Dermis microvascular lymphatic vessel endothelial cell (primary cell): ENCODE data around the gene FBLN2. TPM values are rescaled to one million over a fixed set of nuclear protein-coding genes. Genes with fewer than 3 reads are reported as not detected.

Experiments
- DNase-seq, 2 donors: peaks; one replicate each; pipeline versions ENCODE4 v3.0.0 to v3.0.0-alpha.2; 2010; ENCODE audit warnings: low read depth in 2 of 2
- total RNA-seq: library from RNA; depleted of rRNA; stranded (reverse); fragments of >200 nt; gene quantifications from 2 replicates; pipeline ENCODE4 v1.2.1, GENCODE V29; 2014

The FBLN2 gene
- total RNA-seq, 1 donor from 2014 or later: 2.7 TPM

DNA sequence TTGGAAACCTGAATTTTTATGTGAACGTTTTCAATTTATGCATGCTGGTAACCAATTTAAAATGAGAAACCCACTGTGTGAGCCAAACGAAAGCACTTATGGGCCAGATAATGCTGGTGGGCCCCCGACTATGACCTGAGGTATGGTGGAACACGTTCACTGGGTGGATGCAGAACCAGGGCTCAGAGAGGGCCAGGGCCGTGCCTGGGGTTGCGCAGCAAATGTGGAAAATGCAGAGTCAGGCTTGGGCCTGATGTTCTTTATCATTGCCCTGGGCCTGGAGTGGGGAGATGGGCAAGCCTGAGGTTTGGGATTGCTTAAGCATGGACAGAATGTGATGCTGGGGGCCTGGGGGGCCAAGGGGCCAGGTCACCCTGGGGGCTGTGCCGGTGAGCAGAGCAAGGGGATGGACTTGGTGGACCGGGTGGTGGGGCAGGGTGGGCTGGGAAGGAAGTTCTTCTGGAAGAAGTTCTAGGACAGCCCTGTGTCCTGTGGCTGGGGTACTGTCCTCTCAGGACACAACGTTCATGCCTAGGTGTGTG lies 17.9 kb downstream of the FBLN2 start:
- no peak for DNase-seq

DNA sequence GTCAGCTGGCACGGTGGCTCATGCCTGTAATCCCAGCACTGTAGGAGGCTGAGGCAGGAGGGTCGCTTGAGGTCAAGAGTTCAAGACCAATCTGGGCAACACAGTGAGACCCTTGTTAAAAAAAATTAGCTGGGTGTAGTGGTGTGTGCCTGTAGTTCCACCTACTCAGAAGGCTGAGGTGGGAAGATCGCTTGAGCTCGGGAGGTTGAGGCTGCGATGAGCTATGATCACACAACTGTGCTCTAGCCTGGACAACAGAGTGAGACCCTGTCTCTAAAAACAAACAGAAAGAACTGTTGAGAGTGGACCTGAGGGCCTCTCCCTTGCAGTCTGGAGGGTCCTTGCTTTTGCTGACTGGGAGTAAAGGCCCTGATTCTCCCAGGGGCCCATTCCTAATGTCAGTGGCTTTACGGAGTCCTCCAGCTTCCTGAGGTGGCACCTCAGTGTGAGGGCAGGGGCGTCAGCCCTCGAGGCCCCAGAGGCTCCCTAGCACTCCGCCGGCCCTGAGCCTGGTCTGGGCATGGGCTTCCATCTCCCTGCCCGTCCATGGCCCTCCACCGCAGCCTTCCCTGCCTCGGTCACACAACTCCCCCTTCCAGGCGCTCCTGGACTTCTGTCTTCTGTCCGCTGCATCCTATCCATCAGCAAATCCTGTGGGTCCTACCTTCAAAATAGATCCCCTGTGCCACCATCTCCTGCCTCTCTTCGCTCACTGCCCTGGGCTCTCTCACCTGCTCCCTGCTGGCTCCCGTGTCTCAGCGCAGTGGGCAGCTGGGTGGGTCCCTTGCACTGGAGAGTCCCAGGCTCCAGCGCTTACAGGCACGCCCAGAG lies 19.0 kb downstream of the FBLN2 start:
- no peak for DNase-seq

DNA sequence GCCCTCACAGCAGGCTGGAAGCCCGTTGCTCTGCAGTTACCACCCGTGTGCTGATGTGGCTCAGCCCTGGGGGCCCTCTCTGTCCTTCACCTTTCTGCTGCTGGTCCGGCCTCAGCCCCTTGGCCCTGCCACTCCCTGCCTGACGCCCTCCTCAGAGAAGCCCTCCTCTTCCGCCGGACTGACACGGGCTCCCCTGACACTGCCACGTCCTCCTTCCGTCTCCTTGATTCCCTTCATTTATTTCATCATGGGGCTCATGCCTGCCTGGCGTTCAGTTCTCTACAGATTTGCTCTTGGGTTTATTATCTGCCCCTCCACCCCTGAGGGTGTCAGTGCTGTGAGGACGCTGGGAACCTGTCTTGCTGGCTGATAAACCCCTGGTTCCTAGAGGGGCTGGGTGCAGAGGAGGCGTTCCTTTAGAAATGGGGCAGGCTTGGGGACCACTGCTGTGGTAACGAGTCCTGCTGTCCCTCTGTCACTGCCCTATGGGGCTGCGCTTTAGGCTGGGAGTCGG lies 19.6 kb downstream of the FBLN2 start:
- no peak for DNase-seq

DNA sequence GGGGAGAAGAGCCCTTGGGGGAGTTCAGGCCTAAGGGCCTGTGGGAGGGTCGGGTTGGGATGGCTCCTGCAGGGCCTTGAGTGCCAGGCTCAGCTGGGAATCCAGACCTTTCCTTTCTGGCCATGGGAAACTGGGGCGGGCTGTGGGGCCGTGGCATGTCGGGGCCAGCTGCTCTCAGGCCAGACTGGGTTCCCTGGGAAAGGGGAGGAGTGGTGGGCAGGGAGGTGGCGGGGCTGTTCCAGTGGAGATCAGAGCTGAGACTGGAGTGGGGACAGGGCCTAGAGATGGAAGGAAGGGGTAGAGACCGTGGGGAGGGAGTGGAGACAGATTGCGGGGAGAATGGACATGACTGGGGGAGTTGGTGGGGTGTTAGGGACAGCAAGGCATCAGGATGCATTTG lies 20.3 kb downstream of the FBLN2 start:
- DNase-seq: no peak

DNA sequence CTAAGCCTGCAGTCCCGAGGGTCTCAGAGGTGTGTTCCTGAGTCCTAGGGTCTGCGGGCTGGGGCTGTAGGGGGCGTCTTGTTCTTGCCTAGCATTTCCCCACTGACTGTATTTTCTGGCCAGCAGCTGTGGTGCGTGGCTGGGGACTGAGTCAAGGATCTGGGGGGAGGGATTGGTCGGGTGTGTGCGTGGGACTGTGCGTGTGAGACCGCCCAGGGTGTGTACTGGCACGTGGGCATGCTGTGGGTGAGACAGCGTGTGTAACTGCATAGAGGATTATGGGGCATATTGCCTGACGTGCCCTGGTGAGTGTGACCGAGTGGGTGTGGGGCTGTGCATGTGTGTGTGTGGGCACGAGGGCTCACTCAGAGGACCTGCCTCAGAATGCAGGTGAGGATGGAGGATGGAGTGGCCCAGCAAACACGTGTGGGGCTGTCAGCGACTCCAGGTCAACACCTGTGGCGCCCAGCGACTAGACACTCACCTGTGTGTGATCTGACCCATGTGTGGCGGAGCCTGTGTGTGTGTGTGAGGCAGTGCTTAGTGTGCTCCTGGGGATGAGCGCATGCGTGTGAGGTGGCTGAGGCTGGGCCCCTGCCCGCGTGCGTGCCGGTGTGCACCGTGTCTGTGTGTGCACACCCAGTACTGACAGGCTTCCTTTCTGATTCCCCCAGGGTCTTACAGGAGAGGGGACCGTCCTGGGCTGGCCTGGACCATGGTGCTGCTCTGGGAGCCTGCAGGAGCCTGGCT lies 20.9 kb downstream of the FBLN2 start:
- DNase-seq: no peak

DNA sequence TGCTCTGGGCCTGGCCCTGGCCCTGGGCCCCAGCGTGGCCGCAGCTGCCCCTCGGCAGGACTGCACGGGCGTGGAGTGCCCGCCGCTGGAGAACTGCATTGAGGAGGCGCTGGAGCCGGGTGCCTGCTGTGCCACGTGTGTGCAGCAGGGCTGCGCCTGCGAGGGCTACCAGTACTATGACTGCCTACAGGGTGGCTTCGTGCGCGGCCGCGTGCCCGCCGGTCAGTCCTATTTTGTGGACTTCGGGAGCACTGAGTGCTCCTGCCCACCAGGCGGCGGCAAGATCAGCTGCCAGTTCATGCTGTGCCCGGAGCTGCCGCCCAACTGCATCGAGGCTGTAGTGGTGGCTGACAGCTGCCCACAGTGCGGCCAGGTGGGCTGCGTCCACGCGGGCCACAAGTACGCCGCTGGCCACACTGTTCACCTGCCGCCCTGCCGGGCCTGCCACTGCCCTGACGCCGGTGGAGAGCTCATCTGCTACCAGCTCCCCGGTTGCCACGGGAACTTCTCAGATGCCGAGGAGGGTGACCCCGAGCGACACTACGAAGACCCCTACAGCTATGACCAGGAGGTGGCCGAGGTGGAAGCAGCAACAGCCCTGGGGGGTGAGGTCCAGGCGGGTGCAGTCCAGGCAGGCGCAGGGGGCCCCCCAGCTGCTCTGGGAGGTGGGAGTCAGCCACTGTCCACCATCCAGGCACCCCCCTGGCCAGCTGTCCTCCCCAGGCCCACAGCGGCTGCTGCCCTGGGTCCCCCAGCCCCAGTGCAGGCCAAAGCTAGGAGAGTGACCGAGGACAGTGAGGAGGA lies 21.7 kb downstream of the FBLN2 start:
- DNase-seq: no peak

DNA sequence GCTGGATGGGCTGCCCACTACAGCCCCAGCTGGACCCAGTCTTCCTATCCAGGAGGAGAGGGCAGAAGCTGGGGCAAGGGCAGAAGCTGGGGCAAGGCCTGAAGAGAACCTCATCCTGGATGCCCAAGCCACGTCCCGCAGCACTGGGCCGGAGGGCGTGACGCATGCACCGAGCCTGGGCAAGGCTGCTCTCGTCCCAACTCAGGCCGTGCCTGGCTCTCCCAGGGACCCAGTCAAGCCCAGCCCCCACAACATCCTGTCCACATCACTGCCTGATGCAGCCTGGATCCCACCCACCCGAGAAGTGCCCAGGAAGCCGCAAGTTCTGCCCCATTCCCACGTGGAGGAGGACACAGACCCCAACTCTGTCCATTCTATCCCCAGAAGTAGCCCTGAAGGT lies 22.3 kb downstream of the FBLN2 start:
- no peak for DNase-seq

DNA sequence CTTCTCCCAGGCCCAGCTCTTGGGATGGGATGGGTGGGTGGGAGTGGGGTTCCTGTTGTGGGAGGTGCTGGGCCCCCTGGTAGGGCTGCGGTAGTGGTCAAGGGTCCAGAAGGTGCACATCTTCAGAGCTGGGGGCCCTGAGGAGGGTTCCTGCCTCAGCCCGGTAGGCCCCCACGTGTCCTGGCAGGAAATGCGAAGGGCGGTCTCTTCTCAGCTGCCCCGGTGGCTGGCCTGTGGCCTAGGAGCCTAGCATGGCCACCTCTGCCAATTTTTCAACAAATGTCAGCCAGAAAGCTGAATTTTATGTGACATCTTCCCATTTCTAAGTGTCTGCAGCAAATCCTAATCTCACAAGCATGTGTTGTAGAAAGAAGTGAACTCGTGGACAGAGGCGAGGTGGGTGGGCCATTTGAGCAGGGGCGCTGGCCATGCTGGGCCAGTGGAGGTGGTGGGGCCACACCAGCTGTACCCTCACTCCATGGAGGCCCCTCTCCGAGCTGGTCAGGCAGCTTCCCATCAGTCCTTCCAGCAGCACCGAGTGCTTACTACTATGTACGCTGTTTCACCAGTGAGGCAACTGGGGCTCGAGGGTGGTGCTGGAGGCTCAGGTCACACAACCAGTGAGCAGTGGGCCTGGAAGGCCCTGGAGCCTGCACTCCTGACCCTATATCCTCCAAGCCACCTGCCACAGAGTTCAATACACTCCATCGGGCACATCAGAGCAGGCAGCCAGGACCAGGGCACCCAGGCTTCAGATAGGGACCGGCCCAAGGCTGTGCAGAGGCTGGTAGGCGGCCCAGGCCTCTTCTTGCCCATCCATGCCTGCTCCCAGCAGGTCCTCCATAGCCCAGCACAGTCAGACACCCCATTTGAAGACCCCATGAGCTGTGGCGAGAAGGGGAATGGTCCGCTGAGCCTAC lies 23.2 kb downstream of the FBLN2 start:
- DNase-seq: no peak

DNA sequence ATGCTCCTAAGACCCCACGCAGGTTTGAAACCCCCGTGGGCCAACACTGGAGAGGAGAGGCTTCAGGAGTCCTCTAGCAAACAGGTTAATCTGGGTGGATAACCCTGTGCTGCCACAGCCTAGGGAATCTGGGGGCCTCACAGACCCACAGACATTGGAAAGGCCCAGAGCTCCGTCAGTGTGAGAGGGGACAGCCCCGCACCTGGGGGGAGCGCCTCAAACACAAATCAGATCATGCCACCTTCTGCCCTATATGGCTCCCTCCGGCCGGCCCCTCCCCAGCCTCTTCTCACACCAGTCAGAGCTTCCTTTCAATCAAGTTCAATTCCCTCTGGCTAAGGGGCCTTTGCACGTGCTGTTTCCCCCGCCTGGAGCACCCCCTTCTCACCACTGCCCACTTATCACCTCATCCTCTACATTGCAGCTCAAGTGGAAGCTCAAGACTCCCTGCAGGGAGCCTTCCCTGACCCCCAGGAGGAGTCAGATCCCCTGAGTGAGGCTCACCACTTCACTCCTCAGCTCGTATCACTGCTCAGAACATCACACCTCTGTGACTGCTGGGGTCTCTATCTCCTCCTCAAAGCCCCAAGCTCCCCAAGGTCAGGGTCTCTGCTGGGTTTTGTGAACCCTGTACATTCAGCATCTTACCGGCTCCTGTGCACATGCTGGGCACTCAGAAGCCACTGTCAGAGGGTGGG lies 24.1 kb downstream of the FBLN2 start:
- DNase-seq: no peak

DNA sequence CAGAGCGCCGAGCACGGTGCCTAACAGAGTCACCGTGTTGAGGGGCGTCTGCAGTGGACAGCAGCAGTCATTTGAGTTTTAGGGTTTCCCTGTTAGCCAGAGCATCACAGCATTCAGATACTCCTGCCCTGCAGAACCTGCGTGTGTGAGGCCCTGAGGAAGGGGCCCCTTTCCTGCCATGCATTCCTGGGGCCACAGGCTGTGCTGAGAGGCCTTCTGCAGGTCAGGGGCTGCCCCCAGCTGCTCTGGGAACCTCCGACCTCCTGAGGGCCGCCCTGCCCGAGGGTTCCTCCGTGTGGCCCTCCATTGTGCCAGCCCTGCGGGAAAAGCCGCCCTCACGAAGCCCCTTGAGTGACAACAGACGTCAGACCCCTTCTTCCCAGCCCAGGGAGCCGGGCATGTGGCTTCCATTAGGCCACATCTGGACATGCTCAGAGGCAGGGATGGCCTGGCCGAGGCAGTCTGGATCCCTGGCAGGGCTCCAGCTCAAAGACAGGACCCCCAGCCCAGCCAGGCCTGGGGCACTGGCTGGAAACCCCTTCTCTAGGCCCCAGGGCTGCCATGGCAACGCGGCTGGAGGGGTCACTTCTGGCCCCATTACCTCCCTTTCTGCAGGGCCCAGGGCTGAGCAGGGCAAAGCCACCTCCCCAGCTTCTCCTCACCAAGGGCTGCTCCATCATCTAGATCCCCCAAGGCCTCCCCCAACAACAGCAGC lies 25.3 kb downstream of the FBLN2 start:
- no peak for DNase-seq

DNA sequence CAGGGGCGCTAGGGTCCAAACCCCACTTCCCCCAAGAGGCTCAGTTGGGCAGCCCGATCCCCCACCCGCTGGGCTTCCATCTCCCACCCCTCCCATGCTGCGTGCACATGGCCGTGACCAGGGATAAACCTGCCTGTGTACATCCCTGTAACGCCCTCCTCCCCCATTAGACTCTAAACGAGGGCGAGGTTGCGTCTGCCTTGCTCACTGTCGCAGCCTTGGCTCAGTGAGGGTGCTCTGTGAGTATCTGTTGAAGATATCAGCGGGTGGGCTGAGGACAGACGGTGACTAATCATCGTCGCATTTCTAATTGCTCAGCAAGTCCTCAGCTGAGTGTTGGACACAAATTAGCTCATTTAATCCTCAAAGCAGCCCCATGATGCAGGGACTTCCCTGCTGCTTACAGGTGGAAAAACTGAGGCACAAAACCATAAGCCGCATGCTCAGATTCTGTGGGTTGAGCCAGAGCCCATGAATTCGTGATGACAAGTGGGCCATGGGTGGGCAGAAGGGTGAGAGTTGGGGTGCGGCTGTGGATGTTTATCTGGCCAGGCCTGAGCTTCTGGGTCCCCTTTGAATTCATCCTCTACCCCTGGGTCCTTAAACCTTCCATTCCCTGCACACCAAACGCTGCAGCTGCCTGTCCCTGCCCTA lies 26.0 kb downstream of the FBLN2 start:
- DNase-seq: no peak

DNA sequence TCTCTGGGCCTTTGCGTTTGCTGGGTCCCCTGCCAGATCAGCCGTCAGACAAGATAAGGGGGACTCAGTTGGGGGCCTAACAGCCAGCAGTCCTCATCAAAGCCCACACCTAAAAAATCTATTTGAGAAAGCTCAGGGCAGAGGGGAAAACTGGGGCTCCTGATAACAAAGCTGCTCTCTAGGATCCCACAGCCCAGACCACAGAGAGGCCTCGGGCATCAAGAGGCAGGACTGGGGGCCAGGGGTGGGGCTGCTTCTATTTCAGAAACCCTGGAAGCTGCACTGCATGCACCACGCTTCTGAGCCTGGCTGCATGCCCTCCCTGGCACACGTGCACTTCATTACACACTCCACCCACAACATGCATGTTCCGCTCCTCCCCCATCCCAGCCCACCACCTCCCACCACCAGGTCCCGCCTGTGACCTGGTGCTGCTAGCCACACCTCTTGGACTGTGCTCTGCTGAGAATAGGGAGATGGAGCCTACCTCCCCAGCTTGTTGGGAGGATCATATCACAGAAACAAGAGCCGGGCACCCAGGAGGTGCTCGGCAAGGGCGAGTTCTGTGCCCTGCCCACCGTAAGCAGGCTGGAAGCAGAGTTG lies 26.6 kb downstream of the FBLN2 start:
- no peak for DNase-seq

DNA sequence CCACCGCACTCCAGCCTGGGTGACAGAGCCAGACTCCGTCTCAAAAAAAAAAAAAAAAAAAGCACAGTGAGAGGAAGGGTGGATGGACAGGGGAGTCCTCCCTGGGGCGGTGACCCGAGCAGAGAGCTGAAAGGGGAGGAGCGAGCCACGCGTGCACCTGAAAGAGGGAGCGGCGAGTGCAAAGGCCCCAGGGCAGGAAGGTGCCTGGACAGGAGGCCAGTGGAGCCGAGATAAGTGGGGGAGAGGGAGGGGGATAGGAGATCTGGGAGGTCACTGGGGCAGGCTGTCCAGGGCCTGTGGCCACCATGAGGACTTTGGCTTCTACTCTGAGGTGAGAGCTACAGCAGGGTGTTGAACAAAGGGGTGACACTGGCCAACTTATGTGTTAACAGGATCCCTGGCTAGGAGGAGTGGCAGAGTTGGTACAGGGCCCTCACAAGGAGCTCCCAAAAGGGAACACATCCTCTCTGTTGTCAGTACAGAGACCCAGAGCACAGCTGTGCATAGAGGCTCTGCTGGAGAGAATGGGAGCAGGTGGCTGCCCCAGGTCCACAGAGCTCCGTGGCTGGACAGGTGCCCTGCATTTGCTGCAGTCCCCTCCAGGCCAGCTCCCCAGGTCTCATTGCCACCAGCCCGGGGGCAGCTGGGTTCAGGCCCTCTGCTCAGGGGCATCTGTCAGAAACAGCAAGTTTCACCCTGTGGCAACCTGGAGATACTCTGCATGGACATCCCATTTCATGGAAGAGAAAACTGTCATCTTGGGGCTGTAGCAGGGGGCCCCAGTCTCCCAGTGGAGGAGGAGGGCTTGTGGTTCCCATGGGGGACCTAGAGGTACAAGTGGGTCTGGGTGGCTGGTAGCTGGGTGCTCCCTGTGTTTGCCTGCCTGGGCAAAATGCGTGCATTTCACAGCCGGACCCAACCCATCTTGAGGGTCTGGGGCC lies 28.5 kb downstream of the FBLN2 start:
- no peak for DNase-seq

DNA sequence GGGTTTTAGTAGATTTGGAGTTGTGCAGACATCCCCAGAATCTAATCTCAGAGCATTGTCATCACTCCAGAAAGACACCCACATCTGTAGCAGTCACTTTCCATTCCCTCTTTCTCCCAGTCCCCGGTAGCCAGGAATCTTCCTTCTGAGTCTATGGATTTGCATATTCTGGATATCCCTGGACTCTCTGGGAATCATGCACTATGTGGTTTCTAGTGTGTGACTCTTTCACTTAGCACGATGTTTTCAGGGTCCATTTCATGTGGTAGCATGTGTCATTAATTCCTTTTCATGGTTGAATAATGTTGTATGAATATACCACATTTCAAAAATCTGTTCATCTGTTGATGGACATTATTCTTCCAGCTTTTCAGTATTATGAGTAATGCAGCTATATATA lies 29.3 kb downstream of the FBLN2 start:
- no peak for DNase-seq

DNA sequence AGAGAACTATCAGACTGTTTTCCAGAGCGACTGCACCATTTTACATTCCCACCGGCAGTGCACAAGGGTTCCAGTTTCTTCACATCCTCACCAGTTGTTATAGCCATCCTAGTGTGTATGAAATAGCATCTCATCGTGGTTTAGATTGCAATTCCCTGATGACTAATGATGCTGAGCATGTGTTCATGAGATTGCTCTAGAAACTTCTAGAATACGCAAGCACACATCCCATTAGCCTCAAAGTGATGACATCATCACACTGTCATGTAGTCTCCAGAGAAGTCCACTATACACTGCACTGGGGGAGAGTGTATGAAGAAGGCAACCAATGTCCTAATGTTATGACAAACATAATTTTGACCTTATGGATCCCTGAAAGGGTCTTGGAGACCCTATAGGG lies 30.1 kb downstream of the FBLN2 start:
- no peak for DNase-seq

DNA sequence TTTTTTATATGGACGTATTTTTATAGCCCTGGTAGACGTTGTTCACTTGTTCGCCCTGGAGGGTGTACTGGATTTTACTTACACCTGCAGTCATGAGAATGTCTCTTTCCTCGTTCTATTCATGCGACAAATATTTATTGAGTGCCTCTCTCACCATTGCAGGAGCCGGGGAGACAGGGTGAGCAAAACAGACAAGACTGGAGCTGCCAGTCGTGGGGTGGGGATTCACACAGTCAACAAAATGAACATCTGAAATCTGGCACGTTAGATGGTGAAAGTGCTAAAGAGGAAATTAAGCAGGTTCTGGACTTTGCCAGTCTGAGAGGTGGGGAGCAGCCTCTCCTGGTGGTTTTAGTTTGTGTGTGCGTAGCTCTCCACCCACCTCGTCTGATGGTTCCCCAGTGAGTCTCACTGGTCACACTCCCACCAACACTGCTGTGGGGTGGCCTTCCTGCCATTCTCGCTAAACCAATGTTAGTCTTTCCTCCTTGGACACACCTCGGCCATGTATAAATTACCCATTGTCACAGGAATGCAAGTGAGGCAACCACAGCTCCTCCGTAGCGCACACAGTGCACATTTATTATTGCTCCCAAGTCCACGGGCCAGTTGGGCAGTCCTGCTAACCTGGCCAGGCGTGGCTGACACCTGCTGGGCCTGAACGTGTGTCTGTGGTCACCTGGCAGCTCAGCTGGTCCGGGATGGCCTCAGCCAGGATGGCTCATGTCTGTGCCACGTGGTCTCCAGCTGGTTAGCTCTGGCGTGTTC lies 31.5 kb downstream of the FBLN2 start:
- DNase-seq: no peak
